Mammary epithelial cell (primary cell): ENCODE measurements around the gene DCAKD.

Experiments
- EZH2 ChIP-seq: IDR thresholded peaks from 2 replicates; pipeline ENCODE4 v1.6.1; 2012; ENCODE audit warnings: low read length, inconsistent platforms, borderline replicate concordance
- TF ChIP-seq, protein P1 (sequence below), 2 donors: IDR thresholded peaks in 1 of 2; conservative IDR thresholded peaks in 1 of 2; 2 replicates each; pipeline ENCODE4 v1.5.1; 2011 to 2012; ENCODE audit warnings: inconsistent platforms in 2 of 2, low read length in 2 of 2, mild to moderate bottlenecking in 2 of 2, control low read depth in 1 of 2, low read depth in 1 of 2; ENCODE audit not compliant: insufficient read depth in 1 of 2; ENCODE audit errors: extremely low read depth in 1 of 2

DNA sequence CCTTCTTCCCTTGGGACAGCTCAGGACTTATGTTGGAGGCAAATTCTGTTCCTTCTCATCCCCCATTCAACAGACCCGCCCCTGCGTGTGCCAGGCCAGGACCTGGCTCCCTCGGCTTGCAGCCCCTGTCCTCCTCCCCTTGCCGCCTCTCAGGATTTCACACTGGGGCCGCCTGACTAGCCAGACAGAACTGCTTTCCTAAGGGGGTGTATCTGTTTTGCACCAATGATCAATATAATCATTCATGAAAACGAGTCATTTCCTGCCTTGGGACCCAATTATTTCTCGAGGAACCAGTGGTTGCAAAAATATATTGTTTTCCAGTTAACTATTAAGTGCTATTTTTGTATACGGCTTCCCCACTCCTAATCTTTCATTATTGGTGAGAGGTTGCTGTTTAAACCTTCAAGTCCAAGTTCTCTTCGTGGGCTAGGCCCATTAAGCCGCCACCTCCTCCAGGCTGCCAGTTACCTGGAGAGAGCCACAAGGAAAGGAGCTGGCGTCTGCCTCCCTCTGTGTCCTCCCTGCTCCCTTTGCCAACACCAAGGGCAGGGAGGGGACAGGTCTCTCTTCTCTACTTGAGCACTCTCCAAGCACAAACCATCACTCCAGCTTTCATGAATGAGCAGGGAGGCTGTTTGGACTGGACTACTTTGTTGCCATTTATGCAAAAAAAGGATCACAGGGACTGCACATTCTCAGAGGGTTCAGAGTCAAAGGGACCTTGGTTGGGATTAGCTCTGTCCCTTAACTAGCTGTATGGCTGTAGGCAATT lies 8.9 kb downstream of the DCAKD start:
- TF ChIP-seq, protein P1, sequence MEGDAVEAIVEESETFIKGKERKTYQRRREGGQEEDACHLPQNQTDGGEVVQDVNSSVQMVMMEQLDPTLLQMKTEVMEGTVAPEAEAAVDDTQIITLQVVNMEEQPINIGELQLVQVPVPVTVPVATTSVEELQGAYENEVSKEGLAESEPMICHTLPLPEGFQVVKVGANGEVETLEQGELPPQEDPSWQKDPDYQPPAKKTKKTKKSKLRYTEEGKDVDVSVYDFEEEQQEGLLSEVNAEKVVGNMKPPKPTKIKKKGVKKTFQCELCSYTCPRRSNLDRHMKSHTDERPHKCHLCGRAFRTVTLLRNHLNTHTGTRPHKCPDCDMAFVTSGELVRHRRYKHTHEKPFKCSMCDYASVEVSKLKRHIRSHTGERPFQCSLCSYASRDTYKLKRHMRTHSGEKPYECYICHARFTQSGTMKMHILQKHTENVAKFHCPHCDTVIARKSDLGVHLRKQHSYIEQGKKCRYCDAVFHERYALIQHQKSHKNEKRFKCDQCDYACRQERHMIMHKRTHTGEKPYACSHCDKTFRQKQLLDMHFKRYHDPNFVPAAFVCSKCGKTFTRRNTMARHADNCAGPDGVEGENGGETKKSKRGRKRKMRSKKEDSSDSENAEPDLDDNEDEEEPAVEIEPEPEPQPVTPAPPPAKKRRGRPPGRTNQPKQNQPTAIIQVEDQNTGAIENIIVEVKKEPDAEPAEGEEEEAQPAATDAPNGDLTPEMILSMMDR (conservative IDR thresholded peaks at IDR 0.05 in 1 of 2, IDR thresholded peaks at IDR 0.05 in 1 of 2; ENCODE audit: extremely low read depth in 1 of 2, insufficient read depth in 1 of 2, low read depth in 1 of 2, low read length in 2 of 2), result no peak
- no peak for TF ChIP-seq EZH2
